HG03039 (cell line): Measurements from ENCODE around the gene PHKA1.
A peak's percentile ranks its signal among the peaks of the same experiment; 100 is the strongest.
"Not testable (repeated sequence)": the region's sequence is repeated elsewhere in the genome, so short reads cannot be mapped to it uniquely, and the experiment has no call there.

Experiments used
- ATAC-seq: cut with Tn5 transposase; IDR thresholded peaks from one replicate; pipeline ENCODE4 v1.9.1; 2021; ENCODE audit warnings: mild to moderate bottlenecking, moderate library complexity; ENCODE audit not compliant: unreplicated experiment

Gene PHKA1

GRCh38 chrX:72573158-72573511, 141.0 kb downstream of the PHKA1 start:
- ATAC-seq = peak; percentile 6

- peak; percentile 94 for ATAC-seq
These were observed 141.6 kb downstream of the PHKA1 start, which contains the start of gene HDAC8 for GRCh38 chrX:72572248-72573157. Gene HDAC8, minus strand, starts transcription at chrX:72572843. Its CDS starts 82 bp downstream, at chrX:72572761.

GRCh38 chrX:72569786-72570185, 144.3 kb downstream of the PHKA1 start:
- ATAC-seq = no peak

- ATAC-seq = no peak
These were observed 145.6 kb downstream of the PHKA1 start for GRCh38 chrX:72568406-72569092.

- ATAC-seq = no peak
These were observed 147.7 kb downstream of the PHKA1 start for GRCh38 chrX:72566448-72566847.

- ATAC-seq = not testable (repeated sequence)
These were observed 154.5 kb downstream of the PHKA1 start for GRCh38 chrX:72559655-72560054.

- no peak for ATAC-seq
These were observed 159.5 kb downstream of the PHKA1 start for GRCh38 chrX:72554448-72555140.

GRCh38 chrX:72552443-72552842, 161.7 kb downstream of the PHKA1 start:
- not testable (repeated sequence) for ATAC-seq

GRCh38 chrX:72545990-72546389, 168.1 kb downstream of the PHKA1 start:
- no peak for ATAC-seq

- no peak for ATAC-seq
These were observed 173.8 kb downstream of the PHKA1 start for GRCh38 chrX:72540318-72540717.

GRCh38 chrX:72539822-72540221, 174.3 kb downstream of the PHKA1 start:
- ATAC-seq = no peak

GRCh38 chrX:72536542-72536941, 177.6 kb downstream of the PHKA1 start:
- no peak for ATAC-seq

GRCh38 chrX:72532366-72532765, 181.7 kb downstream of the PHKA1 start:
- ATAC-seq = no peak
